HepG2 (cell line): ENCODE results near the gene PARN. TPM values are rescaled to one million over a fixed set of nuclear protein-coding genes. Genes with fewer than 3 reads are reported as not detected.

ENCODE experiments used
- ATF5 ChIP-seq: sonication (generic); formaldehyde crosslinking; IDR thresholded peaks from 2 replicates; pipeline ENCODE4 v1.4.0; 2020; ENCODE audit warnings: mild to moderate bottlenecking, low read depth, missing genetic modification reagents
- CENPT ChIP-seq: sonication (generic); formaldehyde crosslinking; IDR thresholded peaks from 2 replicates; pipeline ENCODE4 v1.8.0; 2022; ENCODE audit warnings: low read depth, mild to moderate bottlenecking, moderate library complexity, missing genetic modification reagents
- DMAP1 ChIP-seq: IDR thresholded peaks from 2 replicates; pipeline ENCODE4 v1.6.1; 2016
- ELF3 ChIP-seq: IDR thresholded peaks from 2 replicates; pipeline ENCODE4 v1.6.1; 2016; ENCODE audit warnings: missing genetic modification reagents, missing compliant biosample characterization
- GMEB2 ChIP-seq: IDR thresholded peaks from 2 replicates; pipeline ENCODE4 v1.6.1; 2016; ENCODE audit warnings: missing biosample characterization, missing genetic modification reagents, low read depth
- HINFP ChIP-seq: sonication (generic); formaldehyde crosslinking; IDR thresholded peaks from 2 replicates; pipeline ENCODE4 v1.4.0; 2020; ENCODE audit warnings: low read depth, mild to moderate bottlenecking, missing genetic modification reagents
- ISL2 ChIP-seq: sonication (generic); formaldehyde crosslinking; IDR thresholded peaks from 2 replicates; pipeline ENCODE4 v1.5.0; 2020; ENCODE audit warnings: missing genetic modification reagents
- KDM3A ChIP-seq: IDR thresholded peaks from 2 replicates; pipeline ENCODE4 v1.6.1; 2018; ENCODE audit warnings: low read depth, missing compliant biosample characterization
- KLF16 ChIP-seq, 2 experiments: sonication (generic) in 1 of 2; formaldehyde crosslinking in 1 of 2; IDR thresholded peaks; 2 replicates each; pipeline versions ENCODE4 v1.6.1 to v1.8.0; 2016 to 2023; ENCODE audit warnings: missing genetic modification reagents in 2 of 2, missing compliant biosample characterization in 1 of 2
- KLF6 ChIP-seq: IDR thresholded peaks from 2 replicates; pipeline ENCODE4 v1.8.0; 2016; ENCODE audit warnings: missing biosample characterization, missing genetic modification reagents
- MEIS2 ChIP-seq: sonication (generic); formaldehyde crosslinking; IDR thresholded peaks from 2 replicates; pipeline ENCODE4 v1.9.0; 2021; ENCODE audit warnings: mild to moderate bottlenecking, missing genetic modification reagents
- ONECUT2 ChIP-seq: sonication (generic); formaldehyde crosslinking; IDR thresholded peaks from 2 replicates; pipeline ENCODE4 v1.4.0; 2020; ENCODE audit warnings: missing genetic modification reagents
- RBM39 ChIP-seq: fragments of 200-400 bp; formaldehyde crosslinking; IDR thresholded peaks from one replicate; pipeline ENCODE4 v1.6.1; 2018; ENCODE audit warnings: antibody characterized with exemption, mild to moderate bottlenecking, low read depth, low read length; ENCODE audit not compliant: poor library complexity, severe bottlenecking
- RFX5 ChIP-seq: IDR thresholded peaks from 2 replicates; pipeline ENCODE4 v1.6.1; 2011; ENCODE audit warnings: low read depth, low read length, improper control_type of control experiment
- SP5 ChIP-seq: IDR thresholded peaks from 2 replicates; pipeline ENCODE4 v1.6.1; 2016; ENCODE audit warnings: low read depth, borderline replicate concordance
- SRSF9 ChIP-seq: fragments of 200-400 bp; formaldehyde crosslinking; IDR thresholded peaks from 2 replicates; pipeline ENCODE4 v1.6.1; 2018; ENCODE audit warnings: borderline replicate concordance, mild to moderate bottlenecking, low read depth, low read length; ENCODE audit not compliant: insufficient read depth, poor library complexity, severe bottlenecking
- TGIF2 ChIP-seq: IDR thresholded peaks from 2 replicates; pipeline ENCODE4 v1.6.1; 2016; ENCODE audit warnings: control low read depth, missing compliant biosample characterization
- U2AF2 ChIP-seq: fragments of 200-400 bp; formaldehyde crosslinking; IDR thresholded peaks from 2 replicates; pipeline ENCODE4 v1.6.1; 2017; ENCODE audit warnings: low read depth, mild to moderate bottlenecking, low read length
- ZBED4 ChIP-seq: sonication (generic); formaldehyde crosslinking; IDR thresholded peaks from 2 replicates; pipeline ENCODE4 v1.4.0; 2020; ENCODE audit warnings: missing genetic modification reagents, borderline replicate concordance
- ZNF558 ChIP-seq: sonication (generic); formaldehyde crosslinking; IDR thresholded peaks from 2 replicates; pipeline ENCODE4 v1.9.0; 2022; ENCODE audit warnings: mild to moderate bottlenecking, missing genetic modification reagents, borderline replicate concordance
- ZNF580 ChIP-seq: IDR thresholded peaks from 2 replicates; pipeline ENCODE4 v1.6.1; 2016; ENCODE audit warnings: low read depth, borderline replicate concordance
- ZNF792 ChIP-seq: IDR thresholded peaks from 2 replicates; pipeline ENCODE4 v1.6.1; 2016
- polyA plus RNA-seq, 8 experiments: library from polyadenylated mRNA; depleted of rRNA in 3 of 8; stranded (reverse) in 7 of 8; unstranded in 1 of 8; fragments of >200 nt; fragmentation: Illumina TruSeq in 4 of 8; extraction: Trizol in 4 of 8; gene quantifications; 2 replicates each; pipeline versions ENCODE4 v1.2.1 to v1.2.3, GENCODE V29; 2011 to 2016; ENCODE audit warnings: low read depth in 4 of 8, missing spikeins in 1 of 8, mixed read lengths in 1 of 8; ENCODE audit not compliant: insufficient read depth in 1 of 8
- total RNA-seq, 5 experiments: library from RNA; depleted of rRNA; stranded (reverse); fragments of >200 nt; fragmentation: Illumina TruSeq; extraction: Trizol; gene quantifications; 2 replicates each; pipeline ENCODE4 v1.2.3, GENCODE V29; 2016; ENCODE audit warnings: low read depth in 1 of 5

The PARN gene
- total and polyA plus RNA-seq, 2 of the 13 experiments (the other 11 are each of a cell fraction or from before 2014, with no cell fraction given): 13.3 to 47.6 TPM

- TF ChIP-seq ZBED4 (CRISPR knock-in tag) (peak; percentile 82), CENPT (no peak), DMAP1 (no peak), KLF16 (CRISPR knock-in tag; IDR thresholded peaks at IDR 0.05) (peak in 1 of 2 experiments; percentile 71; a peak in 1 of 4 replicates), TGIF2 (CRISPR knock-in tag) (0 out of 2 replicates have a peak, but pooled peaks have one; percentile 24), GMEB2 (0 out of 2 replicates have a peak, but pooled peaks have one; percentile 24), ISL2 (CRISPR knock-in tag) (peak; percentile 69; the same call in 1 of the 2 replicates), RFX5 (no peak), KLF6 (CRISPR knock-in tag) (0 out of 2 replicates have a peak, but pooled peaks have one; percentile 46), MEIS2 (peak; percentile 61; the same call in 1 of the 2 replicates), ONECUT2 (CRISPR knock-in tag) (no peak), ELF3 (CRISPR knock-in tag) (peak; percentile 70), U2AF2 (no peak), RBM39 (no peak), SRSF9 (no peak), HINFP (CRISPR knock-in tag) (no peak), KDM3A (CRISPR knock-in tag) (peak; percentile 68; the same call in 1 of the 2 replicates), ZNF580 (CRISPR knock-in tag) (peak; percentile 87; the same call in 1 of the 2 replicates), ZNF558 (CRISPR knock-in tag) (no peak), SP5 (CRISPR knock-in tag) (peak; percentile 56; the same call in 1 of the 2 replicates), ZNF792 (peak; percentile 76; the same call in 1 of the 2 replicates), ATF5 (CRISPR knock-in tag) (0 out of 2 replicates have a peak, but pooled peaks have one; percentile 71)
These were observed 100.9 kb downstream of the PARN start (continued) for GRCh38 chr16:14529010-14529669.
